Activated naive CD8-positive, alpha-beta T cell treated with anti-CD3 and anti-CD28 coated beads for 36 hours (primary cell): Measurements from ENCODE around the gene TBCC. TPM values are rescaled to one million over a fixed set of nuclear protein-coding genes. Genes with fewer than 3 reads are reported as not detected.
A peak's percentile ranks its signal among the peaks of the same experiment; 100 is the strongest.
"Not testable (repeated sequence)": the region's sequence is repeated elsewhere in the genome, so short reads cannot be mapped to it uniquely, and the experiment has no call there.

Source experiments
- DNase-seq: peaks from one replicate; pipeline ENCODE4 v3.0.0; 2021
- H3K27ac Mint-ChIP-seq: one replicate; pipeline ENCODE4 v1.8.0; 2022; ENCODE audit warnings: mild to moderate bottlenecking, moderate library complexity, mixed read lengths
- H3K27me3 Mint-ChIP-seq: one replicate; pipeline ENCODE4 v1.8.0; 2022; ENCODE audit warnings: mild to moderate bottlenecking, mixed read lengths
- H3K36me3 Mint-ChIP-seq: one replicate; pipeline ENCODE4 v1.8.0; 2021; ENCODE audit warnings: mild to moderate bottlenecking, mixed read lengths
- H3K4me1 Mint-ChIP-seq: one replicate; pipeline ENCODE4 v1.8.0; 2021; ENCODE audit warnings: mixed read lengths
- H3K4me3 Mint-ChIP-seq: one replicate; pipeline ENCODE4 v1.8.0; 2022; ENCODE audit warnings: mild to moderate bottlenecking, moderate library complexity, mixed read lengths
- H3K9me3 Mint-ChIP-seq: one replicate; pipeline ENCODE4 v1.8.0; 2022; ENCODE audit warnings: mixed read lengths
- total RNA-seq, 2 experiments: library from RNA; stranded (reverse); gene quantifications; one replicate each; pipeline ENCODE4 v1.2.3, GENCODE V29; 2021

The TBCC gene
- total RNA-seq, 2 experiments from 2014 or later, result 16.8 to 18.3 TPM

GRCh38 chr6:42779521-42779920, 33.6 kb upstream of the TBCC start:
- no peak overlapping the region for H3K4me3 Mint-ChIP-seq
- H3K27me3 Mint-ChIP-seq, result no peaks in the 10 kb centered on the region
- peak overlapping the region; percentile 68 for H3K27ac Mint-ChIP-seq
- no peaks in the 10 kb centered on the region for H3K9me3 Mint-ChIP-seq
- no peak for DNase-seq
- H3K4me1 Mint-ChIP-seq, result peaks cover 49% of the 10 kb centered on the region
- H3K36me3 Mint-ChIP-seq, result peaks cover 10% of the 10 kb centered on the region

- Mint-ChIP-seq H3K27ac (peak overlapping the region; percentile 16), H3K27me3 (no peaks in the 10 kb centered on the region), H3K9me3 (no peaks in the 10 kb centered on the region), H3K4me1 (peaks cover 57% of the 10 kb centered on the region), H3K36me3 (peaks cover 2% of the 10 kb centered on the region), H3K4me3 (no peak overlapping the region)
- no peak for DNase-seq
These were observed 32.2 kb upstream of the TBCC start for GRCh38 chr6:42778122-42778521.

- Mint-ChIP-seq H3K27me3 (no peaks in the 10 kb centered on the region), H3K9me3 (peaks cover 2% of the 10 kb centered on the region), H3K27ac (peak overlapping the region; percentile 77), H3K4me3 (no peak overlapping the region), H3K4me1 (peaks cover 61% of the 10 kb centered on the region), H3K36me3 (peaks cover 2% of the 10 kb centered on the region)
- no peak for DNase-seq
These were observed 31.4 kb upstream of the TBCC start for GRCh38 chr6:42777126-42777822.

GRCh38 chr6:42774821-42775487, 29.1 kb upstream of the TBCC start:
- H3K4me3 Mint-ChIP-seq, result peak overlapping the region; percentile 54
- not testable (repeated sequence) for H3K36me3 Mint-ChIP-seq, H3K27me3 Mint-ChIP-seq, H3K9me3 Mint-ChIP-seq
- peak overlapping the region; percentile 98 for H3K27ac Mint-ChIP-seq
- DNase-seq, result peak; percentile 45
- peaks cover 68% of the 10 kb centered on the region for H3K4me1 Mint-ChIP-seq

GRCh38 chr6:42774201-42774600, 28.3 kb upstream of the TBCC start:
- Mint-ChIP-seq H3K27me3 (no peaks in the 10 kb centered on the region), H3K9me3 (peaks cover 4% of the 10 kb centered on the region), H3K4me1 (peaks cover 64% of the 10 kb centered on the region), H3K27ac (peak overlapping the region; percentile 98), H3K36me3 (peaks cover 10% of the 10 kb centered on the region), H3K4me3 (peak overlapping the region; percentile 54)
- DNase-seq, result peak; percentile 43

- peak overlapping the region; percentile 99 for H3K27ac Mint-ChIP-seq
- H3K36me3 Mint-ChIP-seq, result peaks cover 17% of the 10 kb centered on the region
- H3K4me3 Mint-ChIP-seq, result peak overlapping the region; percentile 78
- H3K4me1 Mint-ChIP-seq, result peaks cover 48% of the 10 kb centered on the region
- no peak for DNase-seq
- H3K9me3 Mint-ChIP-seq, result peaks cover 4% of the 10 kb centered on the region
- no peaks in the 10 kb centered on the region for H3K27me3 Mint-ChIP-seq
These were observed 25.8 kb upstream of the TBCC start for GRCh38 chr6:42771741-42772100.

GRCh38 chr6:42769836-42770235, 23.9 kb upstream of the TBCC start:
- H3K4me3 Mint-ChIP-seq, result no peak overlapping the region
- H3K27ac Mint-ChIP-seq, result no peak overlapping the region
- DNase-seq, result no peak
- no peaks in the 10 kb centered on the region for H3K27me3 Mint-ChIP-seq
- peaks cover 20% of the 10 kb centered on the region for H3K36me3 Mint-ChIP-seq
- peaks cover 42% of the 10 kb centered on the region for H3K4me1 Mint-ChIP-seq
- H3K9me3 Mint-ChIP-seq, result peaks cover 4% of the 10 kb centered on the region

- no peak overlapping the region for H3K4me3 Mint-ChIP-seq
- peaks cover 20% of the 10 kb centered on the region for H3K36me3 Mint-ChIP-seq
- DNase-seq, result no peak
- H3K27ac Mint-ChIP-seq, result no peak overlapping the region
- H3K27me3 Mint-ChIP-seq, result no peaks in the 10 kb centered on the region
- peaks cover 4% of the 10 kb centered on the region for H3K9me3 Mint-ChIP-seq
- peaks cover 34% of the 10 kb centered on the region for H3K4me1 Mint-ChIP-seq
These were observed 23.1 kb upstream of the TBCC start for GRCh38 chr6:42769051-42769450.

GRCh38 chr6:42766163-42766670, 20.3 kb upstream of the TBCC start:
- Mint-ChIP-seq H3K27ac (no peak overlapping the region), H3K4me3 (no peak overlapping the region), H3K4me1 (peaks cover 20% of the 10 kb centered on the region), H3K36me3 (peaks cover 21% of the 10 kb centered on the region), H3K27me3 (no peaks in the 10 kb centered on the region), H3K9me3 (peaks cover 1% of the 10 kb centered on the region)
- DNase-seq, result no peak

GRCh38 chr6:42764911-42765648, 19.2 kb upstream of the TBCC start:
- Mint-ChIP-seq H3K36me3 (peaks cover 17% of the 10 kb centered on the region), H3K27ac (no peak overlapping the region), H3K4me1 (peaks cover 14% of the 10 kb centered on the region), H3K9me3 (no peaks in the 10 kb centered on the region), H3K27me3 (no peaks in the 10 kb centered on the region), H3K4me3 (no peak overlapping the region)
- no peak for DNase-seq

GRCh38 chr6:42762950-42763349, 17.0 kb upstream of the TBCC start:
- no peaks in the 10 kb centered on the region for H3K9me3 Mint-ChIP-seq
- H3K4me1 Mint-ChIP-seq, result peaks cover 13% of the 10 kb centered on the region
- H3K36me3 Mint-ChIP-seq, result peaks cover 22% of the 10 kb centered on the region
- H3K27ac Mint-ChIP-seq, result no peak overlapping the region
- H3K4me3 Mint-ChIP-seq, result no peak overlapping the region
- DNase-seq, result no peak
- H3K27me3 Mint-ChIP-seq, result no peaks in the 10 kb centered on the region

GRCh38 chr6:42762426-42762859, 16.5 kb upstream of the TBCC start:
- H3K4me3 Mint-ChIP-seq, result no peak overlapping the region
- H3K4me1 Mint-ChIP-seq, result peaks cover 13% of the 10 kb centered on the region
- H3K27me3 Mint-ChIP-seq, result no peaks in the 10 kb centered on the region
- no peak for DNase-seq
- H3K9me3 Mint-ChIP-seq, result no peaks in the 10 kb centered on the region
- H3K36me3 Mint-ChIP-seq, result peaks cover 18% of the 10 kb centered on the region
- H3K27ac Mint-ChIP-seq, result no peak overlapping the region

GRCh38 chr6:42761287-42762067, 15.6 kb upstream of the TBCC start:
- Mint-ChIP-seq H3K27me3 (no peaks in the 10 kb centered on the region), H3K27ac (no peak overlapping the region), H3K9me3 (no peaks in the 10 kb centered on the region), H3K4me1 (peaks cover 13% of the 10 kb centered on the region), H3K36me3 (peaks cover 11% of the 10 kb centered on the region), H3K4me3 (no peak overlapping the region)
- DNase-seq, result no peak

GRCh38 chr6:42758756-42759430, 13.0 kb upstream of the TBCC start:
- no peak overlapping the region for H3K27ac Mint-ChIP-seq
- peaks cover 10% of the 10 kb centered on the region for H3K4me1 Mint-ChIP-seq
- DNase-seq, result no peak
- H3K9me3 Mint-ChIP-seq, result no peaks in the 10 kb centered on the region
- H3K27me3 Mint-ChIP-seq, result no peaks in the 10 kb centered on the region
- peaks cover 10% of the 10 kb centered on the region for H3K36me3 Mint-ChIP-seq
- no peak overlapping the region for H3K4me3 Mint-ChIP-seq
